CD4-positive, alpha-beta T cell treated with Interleukin-15 for 4 hours (primary cell): ENCODE measurements around the gene GLRX.
"Not testable (repeated sequence)": the region's sequence is repeated elsewhere in the genome, so short reads cannot be mapped to it uniquely, and the experiment has no call there.

Experiments used
- DNase-seq: peaks from one replicate; pipeline ENCODE4 v3.0.0-alpha.2; 2020; ENCODE audit warnings: low spot score

GLRX gene

DNA sequence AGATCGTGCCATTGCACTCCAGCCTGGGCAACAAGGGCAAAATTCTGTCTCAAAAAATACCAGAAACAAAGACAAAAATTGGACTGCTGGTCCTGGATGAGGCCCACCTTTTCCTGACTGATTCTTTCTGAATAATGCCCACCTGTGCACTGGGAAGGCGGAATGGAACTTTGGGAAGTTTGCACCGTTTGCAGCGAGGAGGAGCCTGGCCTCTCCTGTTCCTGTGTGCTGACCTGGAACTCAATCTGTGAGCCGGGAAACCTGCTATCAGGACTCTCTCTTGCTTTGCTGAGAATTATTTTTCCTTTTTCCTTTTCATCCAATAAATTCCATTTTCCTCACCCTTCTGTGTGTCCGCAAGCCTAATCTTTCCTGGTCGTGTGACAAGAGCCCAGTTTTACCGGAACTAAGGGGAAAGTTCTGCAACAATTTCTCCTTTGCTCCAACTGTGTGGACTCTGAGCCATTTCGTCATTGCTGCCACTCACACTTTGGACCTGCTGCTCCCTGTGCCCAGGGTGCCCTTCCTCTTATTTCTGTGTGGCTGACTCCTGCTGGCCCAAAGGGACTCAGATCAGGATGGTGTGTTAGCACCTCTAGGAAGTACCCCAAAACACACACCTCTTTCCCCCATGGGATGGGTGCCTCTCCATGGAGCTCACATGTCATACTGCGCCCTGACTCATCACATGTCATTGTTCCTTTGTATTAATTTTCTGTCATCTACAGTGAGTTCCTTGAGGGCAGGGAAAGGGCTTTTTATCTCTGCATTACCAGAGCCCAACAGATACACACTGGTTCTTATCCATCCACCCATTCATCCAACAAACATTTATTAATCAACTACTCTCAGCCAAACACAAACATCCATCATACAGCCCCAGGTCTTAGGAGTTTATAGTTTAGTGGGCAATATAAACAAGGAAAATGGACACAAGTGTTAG is 4.7 kb upstream of the GLRX start:
- no peak for DNase-seq

DNA sequence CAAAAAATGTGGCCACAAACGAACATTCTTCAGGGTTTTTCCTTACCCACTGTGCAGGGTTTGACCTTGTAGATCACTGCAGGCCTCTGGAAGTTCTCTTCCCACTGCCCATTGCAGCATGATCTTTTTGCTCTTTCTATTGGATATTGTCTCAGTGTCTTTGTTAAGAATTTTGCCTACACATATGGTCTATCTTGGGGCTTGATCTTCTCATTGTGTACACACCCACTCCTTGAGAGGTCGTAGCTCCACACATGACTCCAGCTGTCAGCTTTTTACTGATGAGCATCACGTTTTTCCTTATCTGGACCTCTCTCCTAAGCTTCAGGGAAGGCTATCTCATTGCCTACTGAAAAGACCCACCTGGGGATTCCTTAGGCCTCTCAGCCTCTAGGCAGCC is 3.0 kb upstream of the GLRX start:
- no peak for DNase-seq

DNA sequence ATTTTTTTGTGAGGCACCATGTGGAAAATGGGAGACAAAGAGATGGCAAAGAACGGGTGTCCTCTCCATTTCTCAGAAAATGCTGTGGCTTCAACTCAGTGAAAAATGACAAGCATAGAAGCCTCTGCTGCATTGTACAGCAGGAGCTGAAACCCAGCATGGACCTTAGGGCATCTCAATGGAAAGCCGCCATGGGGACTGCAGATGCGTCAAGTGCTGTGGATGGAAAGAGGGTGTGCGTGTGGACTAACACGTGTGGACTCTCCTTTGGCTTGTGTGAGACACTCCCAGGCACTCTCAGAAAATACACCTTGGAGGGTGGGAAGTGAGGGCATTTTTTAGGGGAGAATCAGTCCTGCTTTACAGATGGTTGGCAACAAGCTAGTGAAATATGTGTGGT is 2.2 kb upstream of the GLRX start:
- DNase-seq = no peak

DNA sequence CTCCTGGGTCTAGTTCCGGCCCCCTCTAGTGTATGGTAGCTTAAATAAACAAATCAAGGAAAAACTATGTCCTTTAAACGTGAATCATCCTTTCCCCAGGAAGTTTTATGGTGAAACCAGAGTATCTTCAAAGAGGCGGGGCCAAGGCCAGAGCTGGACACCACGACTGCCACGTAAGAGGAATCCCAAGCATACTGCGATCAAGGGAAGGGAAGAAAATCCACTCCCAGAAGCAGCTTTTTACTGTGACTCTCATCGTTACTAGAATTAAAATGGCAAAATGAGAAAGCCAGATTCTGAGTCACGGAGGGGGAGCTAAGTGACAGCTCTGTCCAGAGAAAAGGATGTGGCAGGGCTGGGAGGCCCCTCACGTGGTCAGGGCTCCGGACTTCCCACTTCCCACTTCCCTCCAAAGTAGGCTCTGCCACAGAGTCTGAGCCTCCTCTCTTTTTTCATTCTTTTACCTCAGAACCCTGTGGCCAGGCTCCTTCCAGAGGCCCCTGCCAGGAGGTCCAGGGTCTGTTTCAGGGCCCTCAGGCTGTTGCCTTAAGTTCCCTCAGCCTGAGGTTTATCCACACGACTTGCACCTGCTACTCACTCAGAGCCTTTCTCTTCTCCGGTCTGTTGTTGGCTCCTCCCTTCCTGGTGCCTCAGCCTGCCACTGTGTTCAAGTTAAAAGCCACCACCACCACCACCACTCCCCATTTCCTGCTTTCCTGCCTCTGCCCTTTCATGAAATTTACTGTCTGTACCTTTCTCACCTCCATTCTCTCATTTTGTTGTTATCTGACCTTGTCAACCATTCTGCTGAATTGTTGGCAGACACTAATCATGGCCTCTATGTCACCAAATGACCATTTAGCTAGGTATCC is 1.4 kb upstream of the GLRX start:
- peak; percentile 82 for DNase-seq

DNA sequence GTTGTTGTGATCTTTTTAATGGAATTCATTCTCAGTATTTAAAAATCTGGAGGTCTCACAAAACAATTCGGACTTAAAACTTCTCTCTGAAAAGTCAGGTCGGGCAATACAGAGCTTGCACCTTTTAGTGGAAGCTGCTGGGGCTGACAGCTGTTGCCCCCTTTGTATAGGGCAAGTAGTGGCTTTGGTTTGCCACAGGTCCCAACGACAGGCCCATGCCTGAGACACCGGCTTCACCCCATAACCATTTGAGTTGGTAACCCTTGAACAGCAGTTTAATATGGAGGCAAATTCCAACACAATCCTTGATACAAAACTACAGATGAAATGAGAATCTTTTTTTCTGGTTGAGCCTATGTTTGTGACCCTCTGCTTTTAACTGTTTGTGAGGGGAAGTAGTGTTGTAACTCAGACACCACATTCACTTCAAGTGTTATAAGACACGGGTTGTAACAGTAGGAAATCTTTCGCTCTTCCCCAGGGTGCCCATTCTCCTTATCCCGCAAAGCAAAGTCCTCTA is 752 bp upstream of the GLRX start:
- no peak for DNase-seq

DNA sequence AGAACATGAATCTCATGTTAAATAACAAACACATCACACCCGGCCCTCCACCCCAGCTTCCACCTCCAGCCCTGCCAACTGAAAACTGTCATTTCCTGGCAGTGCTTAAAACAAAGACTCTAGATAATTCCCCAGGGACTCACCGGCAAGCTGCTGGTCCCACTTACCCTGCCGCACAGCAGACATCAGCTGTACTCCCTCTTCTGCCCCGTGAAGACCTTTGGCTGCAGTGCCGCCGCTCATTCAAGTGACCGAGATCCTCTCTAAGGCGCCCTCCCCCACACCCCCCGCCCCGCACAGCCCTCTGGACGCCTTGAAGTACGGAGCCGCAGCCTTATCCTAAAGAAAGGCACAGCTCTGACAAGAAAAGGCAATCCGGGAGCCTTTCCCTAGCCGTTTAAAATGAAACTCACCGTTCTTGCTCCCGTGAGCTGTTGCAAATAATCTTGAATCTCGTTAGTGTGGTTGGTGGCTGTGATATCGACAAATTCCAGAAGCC is 434 bp downstream of the GLRX start:
- no peak for DNase-seq

DNA sequence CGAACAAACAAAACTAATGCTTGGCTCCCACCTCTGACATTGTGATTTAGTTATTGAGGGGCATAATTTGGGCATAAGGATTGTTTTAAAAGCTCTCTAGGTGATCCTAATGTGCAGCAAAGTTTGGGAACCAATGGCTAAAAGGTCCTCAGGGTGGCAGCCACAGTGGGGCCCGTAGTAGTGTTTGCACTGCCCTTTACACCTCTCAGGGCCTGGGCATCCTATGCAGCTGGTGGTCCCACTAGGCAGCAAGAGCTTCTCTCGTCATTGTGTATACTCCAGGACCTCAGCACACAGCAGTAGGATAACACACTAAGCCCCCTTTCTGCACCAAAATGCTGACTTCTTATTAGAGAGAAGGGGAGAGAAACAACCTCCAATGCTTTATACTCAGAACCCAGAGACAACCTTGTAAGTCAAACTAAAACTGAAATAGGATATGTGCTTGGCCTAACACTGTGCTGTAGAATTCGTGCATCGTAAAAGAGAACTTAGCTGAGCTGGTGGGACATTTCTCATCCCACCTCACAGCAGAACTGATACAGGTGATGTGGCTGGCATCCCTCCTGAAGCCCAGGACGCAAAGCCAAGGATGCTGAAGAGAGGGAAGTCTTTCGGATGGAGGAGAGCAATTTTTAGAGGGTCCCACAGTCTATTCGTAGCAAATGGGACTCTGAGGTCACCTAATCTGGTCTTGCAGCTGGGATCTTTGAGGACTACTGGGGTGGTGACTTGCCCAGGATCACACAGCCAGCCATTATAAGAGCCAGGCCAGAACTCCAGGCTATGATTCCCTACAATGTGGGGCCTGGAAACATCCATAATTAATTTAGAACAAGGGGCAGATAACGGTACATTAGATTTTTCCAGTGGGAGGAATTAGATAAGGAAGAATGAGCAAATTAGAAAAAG is 1.2 kb downstream of the GLRX start:
- no peak for DNase-seq

DNA sequence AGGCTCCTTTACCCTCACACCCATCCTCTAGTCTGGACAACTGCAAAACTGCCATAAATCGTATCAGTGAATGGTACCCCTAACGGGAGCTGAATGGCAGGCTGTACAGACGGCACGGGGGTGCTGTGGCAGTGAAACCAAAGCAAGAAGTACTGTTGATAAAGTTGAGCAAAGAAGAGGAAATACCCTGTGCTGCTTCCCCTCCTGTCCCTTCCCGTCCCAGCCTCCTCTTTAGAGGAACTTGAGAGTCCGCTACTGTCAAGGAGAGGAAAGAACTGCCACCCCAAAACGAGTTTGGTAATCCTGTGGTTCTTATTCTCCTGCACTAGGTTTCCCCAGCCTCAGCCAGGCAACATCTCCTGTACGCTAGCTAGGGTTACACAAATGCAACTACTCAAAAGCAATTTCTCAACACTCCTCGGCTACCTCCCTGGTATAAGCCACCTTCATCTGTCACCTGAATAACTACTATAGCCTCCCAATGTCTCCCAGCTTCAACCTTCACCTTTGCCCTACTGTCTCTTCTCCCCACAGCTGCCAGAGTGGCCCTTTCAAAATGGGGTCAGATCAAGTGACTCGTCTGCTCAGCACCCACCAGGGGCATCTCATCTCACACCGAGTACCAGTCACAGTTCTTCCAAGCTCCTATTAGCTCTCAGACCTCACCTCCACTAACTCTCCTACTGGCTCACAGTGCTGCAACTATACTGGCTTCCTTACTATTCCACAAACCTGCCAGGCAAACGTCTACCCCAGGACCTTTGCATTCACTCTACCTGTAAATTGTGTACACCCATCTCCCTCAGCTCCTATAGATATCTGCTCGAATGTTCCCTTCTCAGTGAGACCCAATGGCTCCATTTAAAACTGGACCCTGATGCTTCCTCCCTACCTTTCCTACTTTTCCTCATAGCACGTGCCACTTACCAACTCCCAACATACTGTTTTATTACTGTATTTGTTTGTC is 4.1 kb downstream of the GLRX start:
- DNase-seq = no peak

DNA sequence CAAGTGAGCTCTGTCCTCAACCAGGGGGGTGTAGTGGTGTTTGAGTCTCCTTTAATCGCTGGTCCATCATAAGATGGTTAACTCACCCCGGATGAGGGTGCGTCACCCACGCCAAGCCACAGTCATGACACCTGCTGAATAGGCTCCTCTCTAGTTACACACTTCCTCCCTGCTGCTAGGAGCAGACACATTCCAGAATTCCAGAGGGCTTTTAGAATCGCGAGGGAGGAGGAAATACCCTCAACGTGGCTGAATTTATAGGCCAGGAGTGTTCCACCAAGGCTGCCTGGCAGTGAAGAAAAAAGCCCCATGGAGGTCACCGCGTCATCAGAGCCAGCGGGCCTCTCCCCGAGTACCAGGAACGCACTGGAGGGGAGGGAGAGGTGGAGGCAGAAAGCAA is 5.1 kb downstream of the GLRX start:
- peak; percentile 71 for DNase-seq

DNA sequence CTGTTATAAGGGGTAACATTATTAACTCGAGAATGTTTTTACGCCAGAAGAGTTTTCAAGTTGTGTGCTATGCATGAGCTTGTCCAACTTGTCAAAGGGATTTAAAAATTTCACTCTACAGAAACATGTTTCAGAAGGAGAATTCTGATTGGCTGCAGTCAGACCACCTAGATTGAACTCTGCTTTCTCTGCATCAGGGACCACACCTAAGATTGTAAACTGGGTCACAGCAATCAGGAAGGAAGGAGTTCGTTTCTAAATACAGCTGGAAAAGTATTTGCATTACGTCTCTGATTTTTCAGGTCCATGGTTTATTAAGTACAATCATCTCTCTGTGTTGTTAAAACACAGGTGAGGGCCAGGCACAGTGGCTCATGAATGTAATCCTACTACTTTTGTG is 5.8 kb downstream of the GLRX start:
- no peak for DNase-seq

DNA sequence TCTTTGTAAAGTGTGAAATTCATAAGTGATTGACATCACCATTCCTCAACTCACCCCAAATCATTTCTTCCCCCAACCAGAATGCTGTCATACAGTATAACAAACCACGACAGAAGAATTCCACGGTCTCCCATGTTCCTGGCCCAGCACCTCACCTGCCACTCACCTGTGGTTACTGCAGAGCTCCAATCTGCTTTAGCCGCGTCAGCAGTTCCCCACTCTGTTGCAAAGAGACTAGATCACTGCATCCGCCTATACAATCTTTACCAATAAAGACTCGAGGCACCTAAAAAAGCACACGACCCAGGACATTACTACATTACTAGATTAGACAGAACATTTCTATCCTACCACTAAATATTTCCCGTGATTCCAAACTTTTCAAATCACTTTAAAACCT is 6.2 kb downstream of the GLRX start:
- DNase-seq = no peak

DNA sequence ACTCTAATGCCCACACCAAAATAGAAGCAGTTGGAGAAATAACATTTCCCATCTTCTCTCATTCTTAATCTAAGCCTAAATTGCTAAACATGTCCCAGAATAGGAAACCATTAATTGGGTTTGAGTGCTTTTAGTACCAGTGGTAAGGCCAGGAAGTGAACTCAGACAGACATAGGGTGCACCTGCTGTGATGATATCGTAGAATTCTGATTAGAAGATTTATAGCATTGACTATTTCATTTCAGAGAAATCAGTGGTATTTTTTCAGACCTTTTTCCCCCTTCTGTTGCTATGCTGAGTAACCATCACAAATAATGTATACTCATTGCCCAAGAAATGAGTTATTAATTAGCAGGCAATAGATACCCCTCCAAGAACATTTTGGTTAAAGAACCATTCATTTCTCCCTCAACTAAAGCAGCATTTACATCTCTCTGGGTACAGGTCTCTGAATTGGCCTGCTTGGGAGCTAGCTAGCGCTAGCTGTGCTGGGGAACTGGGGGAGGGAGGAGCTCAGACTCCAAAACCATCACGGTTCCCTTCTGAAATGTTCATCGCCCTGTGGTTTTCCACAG is 7.3 kb downstream of the GLRX start:
- DNase-seq = peak; percentile 52

DNA sequence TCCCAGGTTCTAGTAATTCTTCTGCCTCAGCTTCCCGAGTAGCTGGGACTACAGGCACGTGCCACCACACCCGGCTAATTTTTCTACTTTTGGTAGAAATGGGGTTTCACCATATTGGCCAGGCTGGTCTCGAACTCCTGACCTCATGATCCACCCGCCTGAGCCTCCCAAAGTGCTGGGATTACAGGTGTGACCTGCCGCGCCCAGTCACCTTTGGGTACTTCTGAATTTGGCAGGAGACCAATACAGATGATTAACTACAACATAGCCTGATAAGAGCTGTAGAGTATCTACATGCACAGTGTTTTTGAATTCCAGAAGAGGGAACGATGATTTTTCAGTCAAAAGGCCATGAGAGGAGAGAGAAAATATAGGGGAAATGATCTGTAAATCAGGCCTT is 9.5 kb downstream of the GLRX start:
- not testable (repeated sequence) for DNase-seq

DNA sequence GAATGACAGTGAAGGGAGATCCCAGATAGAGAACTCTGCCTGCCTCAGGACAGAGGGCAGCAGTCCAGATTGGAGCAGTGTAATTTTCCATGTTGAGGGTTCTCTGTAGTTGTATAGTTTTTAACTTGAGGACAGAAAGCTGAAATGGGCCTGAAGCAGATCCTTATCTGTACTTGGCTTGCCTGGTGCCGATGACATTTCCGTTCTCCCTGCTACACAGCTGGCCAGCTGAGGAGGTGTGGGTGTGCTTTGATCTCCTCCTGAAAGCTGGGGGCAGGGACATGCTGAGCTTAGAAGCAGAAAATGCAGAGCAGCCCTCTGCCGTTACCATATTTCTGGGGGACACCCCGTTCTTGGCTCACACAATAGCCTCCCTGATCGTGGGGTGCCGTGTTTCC is 10.5 kb downstream of the GLRX start:
- no peak for DNase-seq

DNA sequence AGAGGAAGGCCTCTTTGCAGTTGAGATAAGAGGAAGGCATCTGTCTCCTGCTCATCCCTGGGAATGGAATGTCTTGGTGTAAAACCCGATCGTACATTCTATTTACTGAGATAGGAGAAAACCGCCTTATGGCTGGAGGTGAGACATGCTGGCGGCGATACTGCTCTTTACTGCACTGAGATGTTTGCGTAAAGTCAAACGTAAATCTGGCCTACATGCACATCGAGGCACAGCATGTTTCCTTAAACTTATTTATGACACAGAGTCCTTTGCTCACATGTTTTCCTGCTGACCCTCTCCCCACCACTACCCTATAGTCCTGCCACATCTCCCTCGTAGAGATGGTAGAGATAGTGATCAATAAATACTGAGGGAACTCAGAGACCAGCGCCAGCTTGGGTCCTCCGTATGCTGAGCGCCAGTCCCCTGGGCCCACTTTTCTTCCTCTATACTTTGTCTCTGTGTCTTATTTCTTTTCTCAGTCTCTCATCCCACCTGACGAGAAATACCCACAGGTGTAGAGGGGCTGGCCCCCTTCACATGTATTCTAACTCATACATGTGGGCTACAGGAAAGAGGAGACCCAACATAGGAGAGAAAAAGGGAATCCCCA is 11.0 kb downstream of the GLRX start:
- DNase-seq = not testable (repeated sequence)

DNA sequence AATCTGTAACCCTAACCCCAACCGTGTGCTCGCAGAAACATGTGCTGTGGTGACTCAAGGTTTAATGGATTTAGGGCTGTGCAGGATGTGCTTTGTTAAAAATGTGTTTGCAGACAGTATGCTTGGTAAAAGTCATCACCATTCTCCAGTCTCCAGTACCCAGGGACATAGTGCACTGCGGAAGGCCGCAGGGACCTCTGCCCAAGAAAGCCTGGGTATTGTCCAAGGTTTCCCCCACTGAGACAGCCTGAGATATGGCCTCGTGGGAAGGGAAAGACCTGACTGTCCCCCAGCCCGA is 11.5 kb downstream of the GLRX start:
- not testable (repeated sequence) for DNase-seq

DNA sequence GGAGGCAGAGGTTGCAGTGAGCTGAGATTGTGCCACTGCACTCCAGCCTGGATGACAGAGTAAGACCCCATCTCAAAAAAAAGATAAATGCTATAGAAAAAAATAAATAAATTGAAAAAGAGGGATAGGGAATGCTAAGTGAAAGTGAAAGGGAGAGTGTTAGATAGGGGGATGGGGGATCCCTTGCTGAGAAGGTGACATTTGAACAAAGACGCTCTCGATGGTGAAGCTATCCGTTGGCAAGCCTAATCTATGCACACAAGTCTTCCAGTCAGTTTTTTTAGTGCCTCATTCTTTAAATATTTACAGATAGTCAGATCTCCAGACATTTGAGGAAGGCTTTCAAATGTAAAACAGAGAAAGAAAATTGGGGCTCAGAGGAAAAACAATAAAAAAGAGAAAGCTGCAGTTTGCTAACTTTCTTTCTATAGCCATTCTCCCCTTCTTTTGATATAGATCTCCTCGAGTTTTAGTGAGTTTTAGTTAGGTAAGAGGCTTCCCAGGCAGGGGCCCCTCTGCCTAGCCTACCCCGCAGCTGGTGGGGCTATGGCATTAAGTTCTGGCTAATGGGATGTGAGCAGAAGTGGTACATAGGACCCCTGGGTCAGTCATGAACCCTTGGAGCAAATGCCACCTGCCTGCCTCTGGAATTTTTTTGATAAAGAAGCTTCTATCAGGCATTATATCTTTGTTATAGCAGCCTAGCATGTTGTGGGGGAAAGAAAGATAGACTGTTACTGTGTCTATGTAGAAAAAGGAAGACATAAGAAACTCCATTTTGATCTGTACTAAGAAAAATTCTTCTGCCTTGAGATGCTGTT is 12.0 kb downstream of the GLRX start:
- no peak for DNase-seq

DNA sequence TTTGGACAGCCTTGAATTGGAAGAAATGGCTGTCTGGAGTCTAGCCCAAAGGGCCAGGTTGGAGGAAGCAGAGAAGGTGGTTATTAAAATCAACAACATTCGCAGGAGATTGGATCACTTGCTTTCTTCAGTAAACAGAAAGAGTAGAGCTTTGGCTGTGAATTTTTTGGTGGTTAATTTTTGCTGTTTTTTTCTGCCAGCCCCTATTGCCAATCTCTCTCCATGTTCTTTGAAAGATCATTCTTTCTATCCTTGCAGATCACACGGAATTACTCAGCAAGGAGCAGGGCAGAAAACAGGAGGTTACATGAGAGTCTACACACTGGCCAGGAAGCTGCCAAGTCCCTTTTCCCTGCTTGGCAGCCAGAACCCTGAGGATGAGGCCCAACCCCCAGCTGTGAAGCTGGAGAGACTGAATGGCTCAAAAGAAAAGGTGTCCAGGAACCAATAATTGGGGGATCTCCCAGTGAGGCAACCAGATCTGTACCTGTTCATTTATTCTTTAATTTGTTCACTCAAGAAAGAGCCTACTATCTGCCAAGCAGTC is 13.0 kb downstream of the GLRX start:
- DNase-seq = no peak
